Caco-2 (cell line): ENCODE results near the gene ALDH2. TPM values are rescaled to one million over a fixed set of nuclear protein-coding genes. Genes with fewer than 3 reads are reported as not detected.

Experiments
- BruUV-seq: library from RNA; stranded (reverse); fragments of 400-500 nt; replicated peaks from 2 replicates; lab custom pipeline; 2021; lab: Mats Ljungman, UMichigan
- CTCF ChIA-PET: fragments of 300-600 bp; sonication (Branson Sonifier 250); formaldehyde crosslinking; loops from one replicate; lab custom pipeline; 2022; ENCODE audit warnings: antibody characterized with exemption; lab: Charles Lee
- POLR2A ChIA-PET: fragments of 300-600 bp; sonication (Branson Sonifier 250); formaldehyde crosslinking; loops from one replicate; lab custom pipeline; 2022; ENCODE audit warnings: antibody characterized with exemption; lab: Charles Lee
- DNase-seq, 2 experiments: peaks; one replicate each; pipeline versions ENCODE4 v3.0.0 to v3.0.0-alpha.2; 2020 to 2022
- H3K27me3 ChIP-seq: replicated peaks from 2 replicates; pipeline ENCODE4 v1.6.0; 2011; ENCODE audit warnings: low read length; ENCODE audit not compliant: control insufficient read depth, insufficient read depth
- H3K36me3 ChIP-seq: 2 replicates; pipeline ENCODE4 v1.5.1; 2011; ENCODE audit warnings: low read length; ENCODE audit not compliant: control insufficient read depth, insufficient read depth
- H3K4me1 ChIP-seq: fragments of 250-450 bp; sonication (Bioruptor Pico); 2 replicates; pipeline ENCODE4 v1.5.1; 2020; ENCODE audit warnings: mild to moderate bottlenecking
- H3K4me3 ChIP-seq: 2 replicates; pipeline ENCODE4 v1.5.1; 2011; ENCODE audit warnings: low read depth, mild to moderate bottlenecking, control low read depth, low read length
- H3K9me3 ChIP-seq: fragments of 250-450 bp; sonication (Bioruptor Pico); 2 replicates; pipeline ENCODE4 v1.5.1; 2020; ENCODE audit warnings: mild to moderate bottlenecking, moderate library complexity
- H3K27ac Mint-ChIP-seq: one replicate; pipeline ENCODE4 v1.8.0; 2022; ENCODE audit warnings: mixed read lengths; ENCODE audit not compliant: unreplicated experiment
- H3K27me3 Mint-ChIP-seq: one replicate; pipeline ENCODE4 v1.8.0; 2022; ENCODE audit warnings: mixed read lengths; ENCODE audit not compliant: insufficient read depth, unreplicated experiment
- H3K36me3 Mint-ChIP-seq: one replicate; pipeline ENCODE4 v1.8.0; 2022; ENCODE audit warnings: mild to moderate bottlenecking, mixed read lengths; ENCODE audit not compliant: insufficient read depth, unreplicated experiment
- H3K4me1 Mint-ChIP-seq: one replicate; pipeline ENCODE4 v1.8.0; 2022; ENCODE audit warnings: low read depth, mixed read lengths; ENCODE audit not compliant: unreplicated experiment
- H3K4me3 Mint-ChIP-seq: one replicate; pipeline ENCODE4 v1.8.0; 2022; ENCODE audit warnings: mild to moderate bottlenecking, moderate library complexity, mixed read lengths; ENCODE audit not compliant: unreplicated experiment
- H3K9me3 Mint-ChIP-seq: one replicate; pipeline ENCODE4 v1.8.0; 2022; ENCODE audit warnings: mixed read lengths; ENCODE audit not compliant: unreplicated experiment
- intact Hi-C: fragments of 100-400 bp; cut with micrococcal nuclease; formaldehyde crosslinking; loops from one replicate; pipeline ENCODE4 v1.10.0; 2022; ENCODE audit not compliant: unreplicated experiment
- total RNA-seq: library from RNA; stranded (reverse); gene quantifications from 2 replicates; pipeline ENCODE4 v1.2.3, GENCODE V29; 2022
- TF ChIP-seq, protein P1 (sequence below), 2 experiments: fragments of 200-600 bp in 1 of 2; IDR thresholded peaks; 1 replicate in 1 of 2; 2 replicates in 1 of 2; pipeline versions ENCODE4 v1.5.1 to v1.8.0; 2011 to 2022; ENCODE audit warnings: antibody characterized with exemption in 1 of 2, control low read depth in 1 of 2, inconsistent platforms in 1 of 2, low read depth in 1 of 2, low read length in 1 of 2, mild to moderate bottlenecking in 1 of 2, moderate library complexity in 1 of 2; ENCODE audit not compliant: insufficient read depth in 1 of 2, severe bottlenecking in 1 of 2, unreplicated experiment in 1 of 2

Gene ALDH2
- total RNA-seq, 1 experiment from 2014 or later = 196 TPM

DNA sequence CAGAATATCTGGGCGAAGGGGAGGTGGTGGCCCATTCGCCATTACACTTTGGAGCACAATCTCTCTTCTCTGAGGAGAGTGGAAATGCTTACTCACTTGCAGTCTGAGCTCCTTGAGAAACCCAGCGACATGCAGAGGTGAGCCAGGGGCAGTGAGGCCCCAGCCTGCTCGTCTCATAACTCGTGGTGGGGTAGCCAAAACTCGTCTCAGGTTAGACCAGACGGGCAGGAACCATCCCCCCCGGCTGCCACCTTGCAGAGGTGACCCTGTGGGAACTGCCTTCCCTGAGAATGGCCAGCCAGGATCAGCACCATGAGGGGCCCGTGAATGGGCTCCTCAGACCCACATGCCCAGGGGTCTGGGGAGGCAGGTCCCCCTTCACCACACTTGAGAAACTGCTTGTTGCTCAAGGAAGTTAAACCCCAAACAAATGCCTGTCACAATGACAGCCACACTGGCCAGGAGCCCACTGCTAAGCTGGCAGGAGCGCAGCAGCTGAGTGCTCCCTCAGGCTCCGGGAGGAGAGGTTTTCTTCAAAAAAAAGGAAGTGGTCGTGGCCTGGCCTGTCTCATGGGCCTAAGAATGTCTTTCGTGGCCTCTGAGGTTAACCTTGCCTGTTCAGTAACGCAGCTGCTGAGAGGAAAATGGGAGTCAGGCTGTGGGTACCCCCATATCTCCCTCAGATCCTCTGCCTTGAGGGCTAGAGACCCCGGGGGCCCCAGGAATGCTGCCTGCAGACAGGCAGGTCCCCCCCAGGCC is 9.2 kb upstream of the ALDH2 start:
- ChIA-PET POLR2A (no interaction called here), CTCF (interaction anchor here (1.4 kb wide), 1 partner anchor 55 kb away, joined by 3 read pairs; no protein-coding TSS in a partner anchor)
- H3K36me3 Mint-ChIP-seq = no peaks in the 10 kb centered on the region
- no peaks in the 10 kb centered on the region for H3K27me3 ChIP-seq
- H3K4me1 Mint-ChIP-seq = no peaks in the 10 kb centered on the region
- intact Hi-C loops = no loop called here
- no peaks in the 10 kb centered on the region; the same call in 1 of the 2 replicates for H3K36me3 ChIP-seq
- no peaks in the 10 kb centered on the region for H3K9me3 ChIP-seq
- H3K9me3 Mint-ChIP-seq = no peaks in the 10 kb centered on the region
- no peak for DNase-seq
- H3K27me3 Mint-ChIP-seq = no peaks in the 10 kb centered on the region
- TF ChIP-seq, protein P1, sequence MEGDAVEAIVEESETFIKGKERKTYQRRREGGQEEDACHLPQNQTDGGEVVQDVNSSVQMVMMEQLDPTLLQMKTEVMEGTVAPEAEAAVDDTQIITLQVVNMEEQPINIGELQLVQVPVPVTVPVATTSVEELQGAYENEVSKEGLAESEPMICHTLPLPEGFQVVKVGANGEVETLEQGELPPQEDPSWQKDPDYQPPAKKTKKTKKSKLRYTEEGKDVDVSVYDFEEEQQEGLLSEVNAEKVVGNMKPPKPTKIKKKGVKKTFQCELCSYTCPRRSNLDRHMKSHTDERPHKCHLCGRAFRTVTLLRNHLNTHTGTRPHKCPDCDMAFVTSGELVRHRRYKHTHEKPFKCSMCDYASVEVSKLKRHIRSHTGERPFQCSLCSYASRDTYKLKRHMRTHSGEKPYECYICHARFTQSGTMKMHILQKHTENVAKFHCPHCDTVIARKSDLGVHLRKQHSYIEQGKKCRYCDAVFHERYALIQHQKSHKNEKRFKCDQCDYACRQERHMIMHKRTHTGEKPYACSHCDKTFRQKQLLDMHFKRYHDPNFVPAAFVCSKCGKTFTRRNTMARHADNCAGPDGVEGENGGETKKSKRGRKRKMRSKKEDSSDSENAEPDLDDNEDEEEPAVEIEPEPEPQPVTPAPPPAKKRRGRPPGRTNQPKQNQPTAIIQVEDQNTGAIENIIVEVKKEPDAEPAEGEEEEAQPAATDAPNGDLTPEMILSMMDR (IDR thresholded peaks at IDR 0.05; ENCODE audit: insufficient read depth in 1 of 2, low read depth in 1 of 2, low read length in 1 of 2, severe bottlenecking in 1 of 2, unreplicated experiment in 1 of 2) = no peak
- H3K4me1 ChIP-seq = no peaks in the 10 kb centered on the region
- BruUV-seq = no TSS peak
- no peak overlapping the region for H3K4me3 ChIP-seq
- no peak overlapping the region for H3K27ac Mint-ChIP-seq
- H3K4me3 Mint-ChIP-seq = no peak overlapping the region

GRCh38 chr12:111758120-111758561 is 8.6 kb upstream of the ALDH2 start:
- BruUV-seq = no TSS peak
- no peak for DNase-seq

GRCh38 chr12:111759271-111759670 is 7.5 kb upstream of the ALDH2 start:
- TF ChIP-seq, protein P1 (IDR thresholded peaks at IDR 0.05; ENCODE audit: insufficient read depth in 1 of 2, low read depth in 1 of 2, low read length in 1 of 2, severe bottlenecking in 1 of 2, unreplicated experiment in 1 of 2) = no peak

More at GRCh38 chr12:111758120-111758561, 8.6 kb upstream of the ALDH2 start:
- Histone ChIP-seq H3K36me3 (no peaks in the 10 kb centered on the region; the same call in 1 of the 2 replicates), H3K9me3 (no peaks in the 10 kb centered on the region), H3K4me3 (no peak overlapping the region), H3K4me1 (no peaks in the 10 kb centered on the region), H3K27me3 (no peaks in the 10 kb centered on the region)
- TF ChIP-seq, protein P1 (IDR thresholded peaks at IDR 0.05; ENCODE audit: insufficient read depth in 1 of 2, low read depth in 1 of 2, low read length in 1 of 2, severe bottlenecking in 1 of 2, unreplicated experiment in 1 of 2) = no peak
- no peaks in the 10 kb centered on the region for H3K36me3 Mint-ChIP-seq
- intact Hi-C loops = no loop called here
- H3K9me3 Mint-ChIP-seq = no peaks in the 10 kb centered on the region
- CTCF ChIA-PET = interaction anchor here (1.4 kb wide), 1 partner anchor 55 kb away, joined by 3 read pairs; no protein-coding TSS in a partner anchor
- no peaks in the 10 kb centered on the region for H3K4me1 Mint-ChIP-seq
- no peaks in the 10 kb centered on the region for H3K27me3 Mint-ChIP-seq
- POLR2A ChIA-PET = no interaction called here
- no peak overlapping the region for H3K27ac Mint-ChIP-seq
- no peak overlapping the region for H3K4me3 Mint-ChIP-seq

More at GRCh38 chr12:111759271-111759670, 7.5 kb upstream of the ALDH2 start:
- no TSS peak for BruUV-seq
- POLR2A ChIA-PET = no interaction called here
- Histone ChIP-seq H3K9me3 (no peaks in the 10 kb centered on the region), H3K36me3 (no peaks in the 10 kb centered on the region; the same call in 1 of the 2 replicates), H3K4me1 (no peaks in the 10 kb centered on the region), H3K27me3 (no peaks in the 10 kb centered on the region), H3K4me3 (no peak overlapping the region)
- Mint-ChIP-seq H3K9me3 (no peaks in the 10 kb centered on the region), H3K27me3 (no peaks in the 10 kb centered on the region), H3K36me3 (peaks cover 4% of the 10 kb centered on the region), H3K27ac (no peak overlapping the region), H3K4me1 (no peaks in the 10 kb centered on the region), H3K4me3 (no peak overlapping the region)
- intact Hi-C loops = no loop called here
- DNase-seq = no peak
- CTCF ChIA-PET = no interaction called here
